HUES48 (cell line): ENCODE data around the gene TRAM2.

Experiments used
- H3K27ac ChIP-seq: one replicate; pipeline ENCODE4 v1.7.0; 2013; ENCODE audit warnings: low read depth, low read length, inconsistent platforms
- H3K27me3 ChIP-seq: 2 replicates; pipeline ENCODE4 v1.6.1; 2013; ENCODE audit warnings: mild to moderate bottlenecking, low read length; ENCODE audit not compliant: control insufficient read depth, insufficient read depth
- H3K36me3 ChIP-seq: 2 replicates; pipeline ENCODE4 v1.6.1; 2013; ENCODE audit warnings: low read length; ENCODE audit not compliant: control insufficient read depth, insufficient read depth
- H3K4me1 ChIP-seq: 2 replicates; pipeline ENCODE4 v1.6.1; 2013; ENCODE audit warnings: mild to moderate bottlenecking, low read length; ENCODE audit not compliant: control insufficient read depth, insufficient read depth
- H3K4me3 ChIP-seq: 2 replicates; pipeline ENCODE4 v1.5.1; 2013; ENCODE audit warnings: mild to moderate bottlenecking, low read depth, low read length
- H3K9ac ChIP-seq: 2 replicates; pipeline ENCODE4 v1.6.1; 2013; ENCODE audit warnings: mild to moderate bottlenecking, low read depth, low read length, moderate library complexity
- H3K9me3 ChIP-seq: 2 replicates; pipeline ENCODE4 v1.6.1; 2013; ENCODE audit warnings: low read length; ENCODE audit not compliant: control insufficient read depth, insufficient read depth

TRAM2 gene

DNA sequence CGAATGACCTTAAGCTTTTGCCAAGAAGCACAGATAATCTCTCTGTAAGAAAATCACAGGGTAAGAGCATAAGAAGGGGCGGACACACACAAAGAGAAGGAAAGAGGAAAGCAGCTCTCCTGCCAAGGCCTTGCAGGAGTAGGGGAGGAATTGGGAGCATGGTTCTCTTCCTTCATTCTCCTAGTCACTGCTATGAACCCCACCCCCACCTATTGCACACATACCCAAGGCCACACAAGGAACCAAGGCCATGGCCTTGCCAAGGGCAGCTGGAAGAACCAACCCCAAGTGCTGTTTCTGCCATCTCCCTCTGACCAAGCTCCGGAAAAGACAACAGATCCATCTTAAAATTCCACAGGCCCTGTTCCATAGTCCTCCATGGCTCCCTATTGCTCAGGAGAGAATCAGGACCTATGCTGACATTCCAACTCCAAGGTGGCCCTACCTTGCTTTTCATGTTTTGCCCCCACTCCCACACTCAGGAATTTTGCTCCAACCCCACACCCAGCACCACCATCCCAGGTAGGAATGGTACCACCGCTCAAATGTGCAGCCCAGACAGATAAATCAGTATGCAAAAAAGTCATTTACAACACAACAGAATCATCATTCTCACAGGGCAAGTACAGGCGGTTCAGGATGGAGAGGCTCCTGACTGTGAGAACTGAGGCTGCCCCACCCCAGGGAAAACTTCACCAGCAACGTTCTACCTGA lies 31.3 kb downstream of the TRAM2 start:
- no peak overlapping the region for H3K27ac ChIP-seq
- no peaks in the 10 kb centered on the region for H3K9me3 ChIP-seq
- H3K4me1 ChIP-seq, result peaks cover 31% of the 10 kb centered on the region
- H3K9ac ChIP-seq, result no peak overlapping the region
- no peaks in the 10 kb centered on the region for H3K36me3 ChIP-seq
- no peaks in the 10 kb centered on the region for H3K27me3 ChIP-seq
- no peak overlapping the region for H3K4me3 ChIP-seq

DNA sequence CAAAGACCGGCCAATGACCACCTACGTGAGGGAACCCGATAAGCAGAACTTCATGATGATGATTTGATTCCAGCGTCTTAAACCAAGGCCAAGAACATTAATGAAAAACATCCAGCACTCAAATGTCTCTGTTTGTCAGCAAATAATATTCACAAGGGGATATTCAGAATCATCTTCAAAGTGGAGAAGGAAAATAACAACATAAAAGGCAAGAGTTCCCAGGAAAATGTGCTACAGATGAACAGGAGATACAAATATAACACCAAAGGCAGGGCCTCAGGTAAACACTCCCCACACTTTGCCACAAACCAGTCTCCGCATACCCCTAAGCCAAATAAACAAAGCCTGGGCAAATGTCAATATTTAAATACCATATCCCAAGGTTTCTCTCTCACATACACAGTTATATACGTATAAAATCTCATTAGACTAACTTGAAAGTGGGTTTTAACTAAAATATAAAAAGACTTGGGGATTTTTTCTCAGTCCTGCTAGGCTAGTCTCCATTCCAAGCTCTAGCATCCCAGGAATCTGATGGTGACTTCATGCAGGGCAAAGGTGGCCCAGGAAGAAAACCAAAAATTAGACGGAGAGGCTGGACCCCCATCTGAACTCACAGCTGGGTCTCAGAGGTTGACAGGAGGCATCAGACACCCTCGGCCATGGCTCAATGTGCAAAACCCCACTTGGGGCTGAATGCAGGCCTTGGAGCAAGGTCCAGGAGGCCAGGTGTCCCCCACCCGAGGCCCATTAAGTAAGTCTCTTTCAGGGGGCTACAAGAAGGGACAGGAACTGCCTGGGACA lies 32.1 kb downstream of the TRAM2 start:
- no peak overlapping the region for H3K4me3 ChIP-seq
- H3K36me3 ChIP-seq, result no peaks in the 10 kb centered on the region
- H3K27ac ChIP-seq, result no peak overlapping the region
- no peaks in the 10 kb centered on the region for H3K27me3 ChIP-seq
- no peak overlapping the region for H3K9ac ChIP-seq
- peaks cover 32% of the 10 kb centered on the region for H3K4me1 ChIP-seq
- no peaks in the 10 kb centered on the region for H3K9me3 ChIP-seq

DNA sequence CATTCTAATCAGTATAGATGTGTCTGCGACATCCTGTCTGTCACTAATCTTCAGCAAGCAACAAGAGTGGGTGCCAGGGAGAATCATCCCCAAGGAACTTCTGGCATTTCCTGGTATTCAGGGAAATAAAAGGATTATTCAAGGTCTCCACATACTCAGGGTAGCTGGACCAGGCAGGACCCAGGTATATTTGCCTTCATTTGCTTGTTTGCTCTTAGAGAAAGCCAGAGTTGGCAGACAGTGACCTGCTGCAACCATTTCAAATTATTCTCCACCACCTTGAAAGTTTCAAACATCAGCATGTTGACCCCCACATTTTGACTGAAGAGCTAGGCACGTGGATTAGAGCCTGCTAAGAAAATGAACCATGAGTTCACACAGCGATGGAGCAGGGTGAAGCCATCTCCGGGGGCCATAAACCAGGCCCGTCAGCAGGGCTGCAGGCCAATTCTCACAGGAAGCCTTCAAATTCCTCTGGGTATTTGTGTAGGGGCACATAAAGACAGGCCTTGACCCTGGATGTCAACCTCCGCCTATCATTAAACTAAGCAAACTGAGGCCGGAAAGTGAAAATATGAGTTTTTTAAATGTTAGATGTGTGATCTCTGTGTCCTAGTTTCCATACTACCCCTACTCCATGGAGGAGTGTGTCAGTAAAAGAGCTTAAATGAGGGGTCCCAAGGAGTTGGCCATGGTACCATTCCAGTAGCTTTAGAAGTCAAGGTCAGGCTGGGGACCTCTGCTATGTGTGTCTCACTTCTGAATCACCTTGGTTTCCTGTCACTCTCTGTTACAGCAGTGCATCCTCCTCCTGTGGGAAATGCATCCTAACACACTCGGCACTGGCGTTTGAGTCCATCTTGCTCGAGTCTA lies 32.9 kb downstream of the TRAM2 start:
- no peaks in the 10 kb centered on the region for H3K27me3 ChIP-seq
- H3K4me3 ChIP-seq, result no peak overlapping the region
- no peaks in the 10 kb centered on the region for H3K9me3 ChIP-seq
- H3K27ac ChIP-seq, result peak overlapping the region; percentile 59
- no peak overlapping the region for H3K9ac ChIP-seq
- no peaks in the 10 kb centered on the region for H3K36me3 ChIP-seq
- H3K4me1 ChIP-seq, result peaks cover 33% of the 10 kb centered on the region

- no peaks in the 10 kb centered on the region for H3K36me3 ChIP-seq
- peaks cover 36% of the 10 kb centered on the region for H3K4me1 ChIP-seq
- no peak overlapping the region for H3K4me3 ChIP-seq
- no peaks in the 10 kb centered on the region for H3K27me3 ChIP-seq
- H3K27ac ChIP-seq, result no peak overlapping the region
- H3K9ac ChIP-seq, result no peak overlapping the region
- H3K9me3 ChIP-seq, result no peaks in the 10 kb centered on the region
Observed at GRCh38 chr6:52543262-52543661, 33.6 kb downstream of the TRAM2 start.

- Histone ChIP-seq H3K27ac (no peak overlapping the region), H3K9me3 (no peaks in the 10 kb centered on the region), H3K9ac (no peak overlapping the region), H3K36me3 (no peaks in the 10 kb centered on the region), H3K4me1 (peaks cover 43% of the 10 kb centered on the region), H3K27me3 (no peaks in the 10 kb centered on the region), H3K4me3 (no peak overlapping the region)
Observed at GRCh38 chr6:52541135-52541534, 35.7 kb downstream of the TRAM2 start.

GRCh38 chr6:52540286-52540902 lies 36.5 kb downstream of the TRAM2 start:
- no peaks in the 10 kb centered on the region for H3K9me3 ChIP-seq
- H3K27ac ChIP-seq, result no peak overlapping the region
- H3K36me3 ChIP-seq, result no peaks in the 10 kb centered on the region
- no peak overlapping the region for H3K4me3 ChIP-seq
- no peak overlapping the region for H3K9ac ChIP-seq
- H3K27me3 ChIP-seq, result no peaks in the 10 kb centered on the region
- H3K4me1 ChIP-seq, result peaks cover 42% of the 10 kb centered on the region

DNA sequence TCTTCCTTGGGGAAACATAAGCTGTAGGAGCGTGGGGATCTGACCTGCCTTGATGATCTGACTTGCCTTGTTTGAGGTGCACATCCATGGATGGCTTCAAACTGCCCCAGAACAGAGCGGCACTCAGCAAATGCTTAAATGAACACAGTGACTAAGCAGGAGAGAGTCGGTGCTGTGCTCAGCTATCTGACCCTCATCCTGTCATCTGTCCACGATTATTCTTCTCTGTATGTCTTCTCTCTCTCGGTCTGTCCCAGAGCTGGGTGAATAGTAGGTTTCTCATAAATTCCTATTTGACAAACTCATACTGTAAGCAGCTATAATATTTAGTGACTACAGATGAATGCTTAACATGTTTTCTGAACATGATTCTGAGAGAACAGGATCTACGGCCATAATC lies 37.3 kb downstream of the TRAM2 start:
- no peak overlapping the region for H3K9ac ChIP-seq
- 0 out of 2 replicates have a peak, but pooled peaks cover 5% of the 10 kb centered on the region for H3K36me3 ChIP-seq
- no peaks in the 10 kb centered on the region for H3K27me3 ChIP-seq
- H3K4me1 ChIP-seq, result peaks cover 40% of the 10 kb centered on the region
- H3K4me3 ChIP-seq, result no peak overlapping the region
- H3K27ac ChIP-seq, result no peak overlapping the region
- no peaks in the 10 kb centered on the region for H3K9me3 ChIP-seq

- no peak overlapping the region for H3K27ac ChIP-seq
- no peak overlapping the region for H3K4me3 ChIP-seq
- H3K36me3 ChIP-seq, result 0 out of 2 replicates have a peak, but pooled peaks cover 5% of the 10 kb centered on the region
- no peaks in the 10 kb centered on the region for H3K9me3 ChIP-seq
- H3K4me1 ChIP-seq, result peaks cover 34% of the 10 kb centered on the region
- no peak overlapping the region for H3K9ac ChIP-seq
- H3K27me3 ChIP-seq, result no peaks in the 10 kb centered on the region
Observed at GRCh38 chr6:52538901-52539354, 37.9 kb downstream of the TRAM2 start.

- H3K27ac ChIP-seq, result no peak overlapping the region
- H3K4me1 ChIP-seq, result peaks cover 29% of the 10 kb centered on the region
- H3K36me3 ChIP-seq, result 0 out of 2 replicates have a peak, but pooled peaks cover 5% of the 10 kb centered on the region
- H3K27me3 ChIP-seq, result no peaks in the 10 kb centered on the region
- no peak overlapping the region for H3K4me3 ChIP-seq
- no peaks in the 10 kb centered on the region for H3K9me3 ChIP-seq
- H3K9ac ChIP-seq, result no peak overlapping the region
Observed at GRCh38 chr6:52538252-52538900, 38.5 kb downstream of the TRAM2 start.
